Progenitor cell of endocrine pancreas (in vitro differentiated cells): ENCODE measurements around the gene TLX1. TPM values are rescaled to one million over a fixed set of nuclear protein-coding genes. Genes with fewer than 3 reads are reported as not detected.
"Not testable (repeated sequence)": the region's sequence is repeated elsewhere in the genome, so short reads cannot be mapped to it uniquely, and the experiment has no call there.

Source experiments
- DNase-seq: peaks from one replicate; pipeline ENCODE4 v3.0.0; 2021; ENCODE audit warnings: low spot score; ENCODE audit not compliant: unreplicated experiment
- H3K27ac Mint-ChIP-seq: 2 replicates; pipeline ENCODE4 v1.8.0; 2021; ENCODE audit warnings: mild to moderate bottlenecking, moderate library complexity, mixed read lengths
- H3K27me3 Mint-ChIP-seq: 2 replicates; pipeline ENCODE4 v1.8.0; 2021; ENCODE audit warnings: mixed read lengths
- H3K36me3 Mint-ChIP-seq: 2 replicates; pipeline ENCODE4 v1.8.0; 2022; ENCODE audit warnings: mixed read lengths; ENCODE audit not compliant: insufficient read depth
- H3K4me1 Mint-ChIP-seq: 2 replicates; pipeline ENCODE4 v1.8.0; 2021; ENCODE audit warnings: low read depth, mixed read lengths
- H3K4me3 Mint-ChIP-seq: 2 replicates; pipeline ENCODE4 v1.8.0; 2021; ENCODE audit warnings: low read depth, mild to moderate bottlenecking, moderate library complexity, mixed read lengths
- H3K9me3 Mint-ChIP-seq: 2 replicates; pipeline ENCODE4 v1.8.0; 2021; ENCODE audit warnings: low read depth, mixed read lengths
- total RNA-seq: library from RNA; stranded (reverse); gene quantifications from 2 replicates; pipeline ENCODE4 v1.2.1, GENCODE V29; 2021
- TF ChIP-seq, protein P1 (sequence below): fragments of 200-600 bp; sonication (generic); IDR thresholded peaks from one replicate; pipeline ENCODE4 v1.5.0; 2021; ENCODE audit warnings: antibody characterized with exemption, mild to moderate bottlenecking; ENCODE audit not compliant: unreplicated experiment

TLX1 gene
- total RNA-seq, 1 donor from 2014 or later: not detected

DNA sequence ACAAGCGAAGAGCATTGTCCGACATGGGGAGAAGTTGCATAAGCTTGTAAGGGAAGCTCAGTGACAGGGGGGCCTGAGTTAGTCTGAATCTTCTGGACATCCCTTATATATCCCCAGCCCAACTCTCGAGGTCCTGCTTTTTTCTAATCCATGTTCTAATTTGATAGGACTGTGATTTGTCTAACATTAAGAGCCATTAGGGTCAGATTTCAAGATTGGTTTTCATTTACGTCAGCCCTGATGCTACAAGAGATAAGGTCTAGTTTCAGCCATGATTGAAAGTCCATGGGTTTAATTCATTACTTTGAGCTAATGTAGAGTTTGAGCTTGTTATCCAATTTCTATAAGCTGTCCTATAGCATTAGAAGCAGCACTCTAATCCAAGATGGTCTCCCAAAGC, 20.3 kb downstream of the TLX1 start:
- H3K9me3 Mint-ChIP-seq: no peaks in the 10 kb centered on the region
- TF ChIP-seq, protein P1, sequence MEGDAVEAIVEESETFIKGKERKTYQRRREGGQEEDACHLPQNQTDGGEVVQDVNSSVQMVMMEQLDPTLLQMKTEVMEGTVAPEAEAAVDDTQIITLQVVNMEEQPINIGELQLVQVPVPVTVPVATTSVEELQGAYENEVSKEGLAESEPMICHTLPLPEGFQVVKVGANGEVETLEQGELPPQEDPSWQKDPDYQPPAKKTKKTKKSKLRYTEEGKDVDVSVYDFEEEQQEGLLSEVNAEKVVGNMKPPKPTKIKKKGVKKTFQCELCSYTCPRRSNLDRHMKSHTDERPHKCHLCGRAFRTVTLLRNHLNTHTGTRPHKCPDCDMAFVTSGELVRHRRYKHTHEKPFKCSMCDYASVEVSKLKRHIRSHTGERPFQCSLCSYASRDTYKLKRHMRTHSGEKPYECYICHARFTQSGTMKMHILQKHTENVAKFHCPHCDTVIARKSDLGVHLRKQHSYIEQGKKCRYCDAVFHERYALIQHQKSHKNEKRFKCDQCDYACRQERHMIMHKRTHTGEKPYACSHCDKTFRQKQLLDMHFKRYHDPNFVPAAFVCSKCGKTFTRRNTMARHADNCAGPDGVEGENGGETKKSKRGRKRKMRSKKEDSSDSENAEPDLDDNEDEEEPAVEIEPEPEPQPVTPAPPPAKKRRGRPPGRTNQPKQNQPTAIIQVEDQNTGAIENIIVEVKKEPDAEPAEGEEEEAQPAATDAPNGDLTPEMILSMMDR: no peak
- DNase-seq: no peak
- H3K27me3 Mint-ChIP-seq: peaks cover 89% of the 10 kb centered on the region
- H3K36me3 Mint-ChIP-seq: no peaks in the 10 kb centered on the region
- no peak overlapping the region for H3K27ac Mint-ChIP-seq
- H3K4me3 Mint-ChIP-seq: no peak overlapping the region
- H3K4me1 Mint-ChIP-seq: no peaks in the 10 kb centered on the region

DNA sequence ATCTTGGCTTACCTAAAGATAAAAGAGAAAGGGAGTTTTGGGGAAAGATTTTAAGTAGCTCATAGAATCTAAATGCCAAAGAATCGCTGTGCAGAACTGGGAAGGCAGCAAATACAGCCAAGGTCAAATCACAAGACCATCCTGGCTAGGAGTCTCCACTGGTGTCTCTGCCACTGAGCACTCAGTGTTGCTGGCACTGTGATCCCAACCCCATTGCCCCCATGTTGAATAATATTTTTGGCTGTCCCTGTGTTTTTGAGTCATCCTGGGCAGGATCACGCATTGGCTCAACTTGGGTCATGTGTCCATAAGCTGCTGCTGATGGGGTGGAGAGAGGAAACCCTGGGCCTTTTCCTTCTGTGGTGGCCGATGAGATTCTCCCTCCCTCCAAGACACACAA, 21.2 kb downstream of the TLX1 start:
- H3K36me3 Mint-ChIP-seq: no peaks in the 10 kb centered on the region
- H3K27ac Mint-ChIP-seq: no peak overlapping the region
- no peak for DNase-seq
- TF ChIP-seq, protein P1: no peak
- no peak overlapping the region for H3K4me3 Mint-ChIP-seq
- H3K27me3 Mint-ChIP-seq: peaks cover 87% of the 10 kb centered on the region
- no peaks in the 10 kb centered on the region for H3K4me1 Mint-ChIP-seq
- H3K9me3 Mint-ChIP-seq: no peaks in the 10 kb centered on the region

DNA sequence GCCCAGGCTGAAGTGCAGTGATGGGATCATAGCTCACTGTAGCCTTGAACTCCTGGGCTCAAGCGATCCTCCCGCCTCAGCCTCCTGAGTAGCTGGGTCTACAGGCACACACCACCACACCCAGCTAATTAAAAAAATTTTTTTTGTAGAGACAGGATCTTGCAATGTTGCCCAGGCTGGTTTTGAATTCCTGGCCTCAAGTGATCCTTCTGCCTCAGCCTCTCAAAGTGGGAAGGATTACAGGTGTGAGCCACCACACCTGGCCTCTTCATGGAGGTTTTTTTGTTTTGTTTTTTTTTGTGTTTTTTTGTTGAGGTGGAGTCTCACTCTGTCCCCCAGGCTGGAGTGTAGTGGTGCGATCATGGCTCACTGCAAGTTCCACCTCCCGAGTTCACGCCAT, 23.4 kb downstream of the TLX1 start:
- not testable (repeated sequence) for H3K36me3 Mint-ChIP-seq, H3K9me3 Mint-ChIP-seq, H3K27ac Mint-ChIP-seq, H3K4me1 Mint-ChIP-seq, DNase-seq, H3K4me3 Mint-ChIP-seq
- peaks cover 88% of the 10 kb centered on the region for H3K27me3 Mint-ChIP-seq

DNA sequence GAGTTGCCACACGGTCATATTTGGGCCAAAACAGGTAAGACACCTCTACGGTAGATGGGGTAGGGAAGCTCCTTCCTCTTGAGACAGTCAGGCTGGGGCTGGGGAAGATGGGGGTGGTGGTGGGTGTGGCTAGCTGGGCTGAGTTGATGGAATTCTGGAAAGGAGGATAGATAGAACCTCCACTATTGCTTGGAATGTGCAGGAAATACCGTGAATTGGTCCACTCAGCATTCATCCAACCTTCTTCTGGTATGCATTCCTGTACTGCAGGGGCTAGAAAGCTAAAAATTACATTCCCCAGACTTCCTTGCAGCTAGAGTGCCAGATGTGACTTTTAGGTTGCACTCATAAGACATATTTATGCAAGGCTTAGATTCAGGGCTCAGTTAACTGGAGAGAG, 24.8 kb downstream of the TLX1 start:
- H3K4me1 Mint-ChIP-seq: no peaks in the 10 kb centered on the region
- H3K4me3 Mint-ChIP-seq: no peak overlapping the region
- TF ChIP-seq, protein P1: no peak
- no peak for DNase-seq
- H3K27ac Mint-ChIP-seq: no peak overlapping the region
- H3K27me3 Mint-ChIP-seq: peaks cover 88% of the 10 kb centered on the region
- H3K9me3 Mint-ChIP-seq: no peaks in the 10 kb centered on the region
- no peaks in the 10 kb centered on the region for H3K36me3 Mint-ChIP-seq

DNA sequence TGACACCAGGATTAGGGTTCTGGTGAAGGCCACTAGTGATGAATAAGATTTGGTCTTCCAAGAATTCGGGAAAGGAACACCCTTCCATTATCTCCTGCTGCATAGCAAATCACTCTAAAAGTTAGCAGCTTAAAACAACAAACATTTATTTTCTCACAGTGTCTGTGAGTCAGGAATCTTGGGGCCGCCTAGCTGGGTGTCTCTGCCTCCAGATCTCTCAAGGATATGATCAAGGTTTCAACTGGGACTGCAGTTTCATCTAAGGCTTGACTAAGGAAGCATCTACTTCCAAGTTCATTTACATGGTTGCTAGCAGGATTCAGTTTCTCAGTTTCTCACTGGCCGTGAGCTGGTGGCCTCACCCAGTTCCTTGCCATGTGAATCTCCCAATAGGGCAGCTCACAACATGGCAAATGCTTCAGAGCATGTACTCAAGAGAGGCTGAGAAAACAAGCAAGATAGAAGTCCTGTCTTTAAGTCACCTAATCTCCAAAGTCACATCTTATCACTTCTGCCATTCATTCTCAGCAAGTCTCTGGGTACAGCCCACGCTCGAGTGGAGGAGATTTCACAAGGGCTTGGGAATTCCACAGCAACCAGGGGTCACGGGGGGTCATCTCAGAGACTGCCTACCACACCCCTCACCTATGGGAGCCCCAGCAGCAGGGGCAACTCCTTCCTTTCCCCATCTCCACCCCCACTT, 26.8 kb downstream of the TLX1 start:
- no peaks in the 10 kb centered on the region for H3K4me1 Mint-ChIP-seq
- peaks cover 88% of the 10 kb centered on the region for H3K27me3 Mint-ChIP-seq
- TF ChIP-seq, protein P1: no peak

DNA sequence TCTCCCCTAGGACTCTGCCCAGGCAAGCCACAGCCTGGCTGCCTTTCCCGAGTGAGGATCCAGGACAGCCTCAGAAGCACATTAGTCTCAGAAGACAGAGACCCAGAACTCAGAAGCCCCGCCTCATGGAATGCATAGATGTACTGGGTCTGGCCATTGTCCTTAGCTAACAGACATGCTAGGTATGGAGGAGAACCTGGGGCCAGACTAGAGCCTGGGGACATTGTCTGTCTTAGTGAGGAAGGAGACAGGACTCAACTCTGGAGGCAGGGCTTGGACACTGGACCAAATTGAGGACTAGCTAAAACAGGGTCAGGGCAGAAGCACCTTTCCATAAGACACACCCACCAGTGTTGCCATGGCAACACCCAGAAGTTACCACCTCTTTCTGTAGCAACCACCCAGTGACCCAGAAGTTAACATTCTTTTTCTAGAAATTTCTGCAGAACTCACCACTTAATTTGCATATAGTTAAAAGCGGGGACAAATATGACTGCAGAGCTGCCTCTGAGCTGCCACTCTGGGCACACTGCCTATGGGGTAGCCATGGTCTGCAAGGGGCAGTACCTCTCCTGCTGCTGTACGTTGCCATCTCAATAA, 27.5 kb downstream of the TLX1 start:
- H3K27me3 Mint-ChIP-seq: peaks cover 91% of the 10 kb centered on the region
- TF ChIP-seq, protein P1: no peak
- no peak for DNase-seq
- no peaks in the 10 kb centered on the region for H3K9me3 Mint-ChIP-seq
- no peaks in the 10 kb centered on the region for H3K36me3 Mint-ChIP-seq
- no peak overlapping the region for H3K27ac Mint-ChIP-seq
- no peak overlapping the region for H3K4me3 Mint-ChIP-seq
- H3K4me1 Mint-ChIP-seq: no peaks in the 10 kb centered on the region

More for the DNA sequence above, 26.8 kb downstream of the TLX1 start:
- no peak for DNase-seq
- Mint-ChIP-seq H3K9me3 (no peaks in the 10 kb centered on the region), H3K27ac (no peak overlapping the region), H3K4me3 (no peak overlapping the region), H3K36me3 (no peaks in the 10 kb centered on the region)
